Body of pancreas (tissue), 4 donors: ENCODE results near the gene CCDC160.

Source experiments
- CTCF ChIP-seq, 7 experiments: fragments of 450-650 bp in 4 of 7; fragments of 200-600 bp in 3 of 7; sonication (generic) in 3 of 7; IDR thresholded peaks; one replicate each; pipeline ENCODE4 v1.5.1; 2016 to 2019; ENCODE audit warnings: antibody characterized with exemption in 7 of 7
- POLR2A ChIP-seq, 3 donors: fragments of 450-650 bp; IDR thresholded peaks; one replicate each; pipeline ENCODE4 v1.6.1; 2016; ENCODE audit warnings: antibody characterized with exemption in 3 of 3, mild to moderate bottlenecking in 2 of 3

GRCh38 chrX:134254511-134254910, 17.5 kb downstream of the CCDC160 start:
- TF ChIP-seq CTCF (IDR thresholded peaks at IDR 0.05): no peak
- no peak for TF ChIP-seq POLR2A (IDR thresholded peaks at IDR 0.05)
